Measurements from ENCODE around the gene TRAF3. TPM values are rescaled to one million over a fixed set of nuclear protein-coding genes. Genes with fewer than 3 reads are reported as not detected.
"Not testable (repeated sequence)": the region's sequence is repeated elsewhere in the genome, so short reads cannot be mapped to it uniquely, and the experiment has no call there.

Gene TRAF3
- total RNA-seq, 2 experiments from 2014 or later: 37.4 to 38.9 TPM

DNA sequence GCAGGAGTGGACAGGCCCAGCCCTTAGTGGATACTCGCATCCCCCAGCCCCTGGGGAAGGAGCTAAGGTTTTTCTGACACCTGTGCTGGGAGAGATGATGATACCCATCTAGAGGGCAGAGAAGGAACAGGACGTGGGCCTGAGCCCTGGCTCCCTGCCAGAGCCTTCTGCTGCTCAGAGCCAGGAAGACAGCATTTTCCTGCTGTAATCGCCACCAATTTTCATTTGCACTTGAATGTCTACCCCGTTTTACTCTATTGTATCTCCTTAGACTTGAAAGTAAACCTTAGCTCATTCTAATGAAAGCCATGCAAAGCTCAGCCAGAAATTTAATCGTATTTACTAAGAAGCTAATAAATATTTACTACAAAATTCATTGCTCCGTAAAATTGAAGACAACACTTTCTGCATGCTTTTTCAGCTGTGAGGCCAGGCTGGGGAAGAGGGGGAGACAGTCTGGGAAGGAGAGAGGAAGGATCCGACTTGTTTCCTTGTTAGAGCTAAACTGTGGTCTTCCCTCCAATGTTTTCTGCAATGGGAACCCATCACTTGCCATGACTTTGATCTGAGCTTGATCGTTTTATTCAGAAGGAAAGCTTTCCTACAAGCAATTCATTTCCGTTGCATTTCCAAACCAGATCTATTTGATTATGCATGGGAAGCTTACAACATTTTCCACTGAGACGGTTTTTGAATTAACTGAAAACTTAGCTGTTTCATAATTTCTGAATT is 17.6 kb upstream of the TRAF3 start:
- POLR2A ChIA-PET: no interaction called here

DNA sequence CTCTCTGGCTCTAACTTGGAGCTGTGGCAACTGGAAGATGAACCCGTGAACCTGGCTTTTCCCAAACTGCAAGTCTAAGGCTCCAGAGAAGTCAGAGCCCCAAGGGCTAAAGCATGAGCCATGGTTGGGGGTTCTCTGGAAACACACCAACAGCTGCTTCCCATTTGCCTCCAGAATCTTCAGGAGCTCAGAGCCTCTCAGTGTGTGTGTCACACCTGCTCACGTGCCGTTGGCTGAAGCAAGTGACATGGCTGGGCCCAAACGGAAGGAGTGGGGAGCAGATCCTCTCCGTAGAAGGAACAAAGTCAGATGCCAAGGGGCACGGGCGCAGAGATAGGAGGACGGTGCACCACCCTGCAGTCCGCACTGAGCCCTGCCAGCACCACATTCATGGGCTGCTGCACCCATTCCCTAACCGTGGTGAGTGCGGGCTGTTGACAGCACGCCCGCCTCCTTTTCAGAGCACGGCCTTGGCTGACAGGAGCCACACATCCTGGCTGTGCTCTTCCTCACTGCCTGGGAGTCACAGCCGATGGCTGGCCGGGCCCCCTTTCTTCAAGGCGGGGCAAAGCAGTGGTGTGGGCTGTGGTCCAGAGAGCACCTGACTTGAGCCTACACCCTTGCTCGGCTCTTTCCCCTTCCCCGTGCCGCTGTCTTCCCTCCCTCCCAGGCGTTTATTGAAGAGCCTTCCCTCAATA is 16.6 kb upstream of the TRAF3 start:
- CTCF ChIA-PET: interaction anchor here (1.3 kb wide), 1 partner anchor 14 kb away, joined by 3 read pairs; no protein-coding TSS in a partner anchor
- H3K4me3 Mint-ChIP-seq: no peak overlapping the region
- POLR2A ChIA-PET: no interaction called here
- DNase-seq: no peak
- no peaks in the 10 kb centered on the region for H3K27me3 Mint-ChIP-seq
- no peaks in the 10 kb centered on the region for H3K9me3 Mint-ChIP-seq
- H3K4me1 Mint-ChIP-seq: peaks cover 4% of the 10 kb centered on the region
- H3K27ac Mint-ChIP-seq: no peak overlapping the region
- H3K36me3 Mint-ChIP-seq (ENCODE audit: low read depth): no peaks in the 10 kb centered on the region

More for the DNA sequence above, 17.6 kb upstream of the TRAF3 start:
- no peaks in the 10 kb centered on the region for H3K27me3 Mint-ChIP-seq
- H3K4me3 Mint-ChIP-seq: no peak overlapping the region
- H3K9me3 Mint-ChIP-seq: no peaks in the 10 kb centered on the region
- H3K36me3 Mint-ChIP-seq (ENCODE audit: low read depth): no peaks in the 10 kb centered on the region
- H3K27ac Mint-ChIP-seq: no peak overlapping the region
- CTCF ChIA-PET: interaction anchor here (0.6 to 1.3 kb wide), 3 partner anchors 15 to 1104 kb away, joined by 3 read pairs; no protein-coding TSS in a partner anchor
- no peak for DNase-seq
- peaks cover 4% of the 10 kb centered on the region for H3K4me1 Mint-ChIP-seq

DNA sequence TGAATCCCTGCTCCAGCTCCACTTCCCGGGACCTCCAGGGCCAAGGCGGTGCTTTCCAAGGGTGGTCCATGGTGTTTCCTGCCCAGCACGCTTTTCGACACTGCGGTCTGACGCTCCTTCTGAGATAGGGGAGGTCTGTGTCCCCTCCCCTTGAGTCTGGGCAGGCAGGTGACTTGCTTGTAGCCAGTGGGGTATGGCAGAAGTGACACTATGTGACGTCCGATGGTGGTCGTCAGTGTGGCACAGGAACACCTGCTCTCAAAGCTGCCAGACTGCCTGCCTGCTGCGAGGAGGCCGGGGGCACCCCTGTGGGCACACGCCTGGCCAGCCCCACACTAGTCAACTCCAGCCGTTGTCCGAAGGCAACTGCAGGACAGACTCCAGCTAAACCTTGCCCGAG is 16.0 kb upstream of the TRAF3 start:
- Mint-ChIP-seq H3K4me1 (peaks cover 4% of the 10 kb centered on the region), H3K27ac (no peak overlapping the region), H3K36me3 (ENCODE audit: low read depth) (no peaks in the 10 kb centered on the region), H3K9me3 (no peaks in the 10 kb centered on the region), H3K27me3 (no peaks in the 10 kb centered on the region), H3K4me3 (no peak overlapping the region)
- ChIA-PET CTCF (no interaction called here), POLR2A (no interaction called here)
- DNase-seq: no peak

DNA sequence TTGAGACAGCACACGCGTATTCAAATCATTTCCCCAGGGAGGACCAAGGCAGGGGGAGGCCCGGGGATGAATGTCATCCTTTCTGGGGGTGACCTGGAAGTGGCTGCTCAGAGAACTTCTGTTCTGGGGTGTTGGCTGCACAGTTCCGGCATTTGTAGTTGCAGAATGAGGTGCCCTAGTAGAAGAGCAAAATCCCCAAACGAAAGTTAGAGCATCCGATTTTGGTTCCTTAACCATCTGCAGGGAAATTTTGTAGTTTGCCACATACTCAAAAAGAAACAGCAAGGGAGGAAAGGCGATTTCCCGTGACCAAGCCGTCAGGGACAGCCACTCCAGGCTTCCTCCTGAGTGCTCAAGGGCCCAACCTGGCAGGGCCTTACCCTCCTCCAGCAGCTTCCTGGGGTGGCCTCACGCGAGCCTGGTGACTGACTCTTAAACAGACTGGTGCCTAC is 13.0 kb upstream of the TRAF3 start:
- H3K4me3 Mint-ChIP-seq: no peak overlapping the region
- no peak overlapping the region for H3K27ac Mint-ChIP-seq
- H3K36me3 Mint-ChIP-seq (ENCODE audit: low read depth): no peaks in the 10 kb centered on the region
- H3K4me1 Mint-ChIP-seq: peaks cover 8% of the 10 kb centered on the region
- H3K9me3 Mint-ChIP-seq: no peaks in the 10 kb centered on the region
- DNase-seq: no peak
- ChIA-PET CTCF (no interaction called here), POLR2A (no interaction called here)
- no peaks in the 10 kb centered on the region for H3K27me3 Mint-ChIP-seq

DNA sequence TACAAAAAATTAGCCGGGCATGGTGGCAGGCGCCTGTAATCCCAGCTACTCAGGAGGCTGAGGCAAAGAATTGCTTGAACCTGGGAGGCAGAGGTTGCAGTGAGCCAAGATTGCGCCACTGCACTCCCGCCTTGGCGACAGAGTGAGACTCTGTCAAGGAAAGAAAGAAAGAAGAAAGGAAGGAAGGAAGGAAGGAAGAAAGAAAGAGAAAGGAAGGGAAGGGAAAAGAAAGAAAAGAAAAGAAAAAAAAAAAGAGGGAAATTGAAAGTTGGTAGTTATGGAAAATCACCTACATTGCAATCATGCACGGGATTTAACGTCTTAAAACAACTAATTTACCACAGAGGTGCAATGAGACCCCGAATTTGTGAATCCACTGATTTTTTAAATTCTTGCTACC is 11.5 kb upstream of the TRAF3 start:
- H3K27ac Mint-ChIP-seq; H3K4me3 Mint-ChIP-seq; H3K4me1 Mint-ChIP-seq; DNase-seq; H3K27me3 Mint-ChIP-seq; H3K9me3 Mint-ChIP-seq; H3K36me3 Mint-ChIP-seq (ENCODE audit: low read depth): not testable (repeated sequence)
- POLR2A ChIA-PET: interaction anchor here (0.8 kb wide), 1 partner anchor 13 kb away, joined by 3 read pairs; no protein-coding TSS in a partner anchor
- CTCF ChIA-PET: interaction anchor here (1.0 kb wide), 1 partner anchor 69 kb away, joined by 3 read pairs; no protein-coding TSS in a partner anchor

DNA sequence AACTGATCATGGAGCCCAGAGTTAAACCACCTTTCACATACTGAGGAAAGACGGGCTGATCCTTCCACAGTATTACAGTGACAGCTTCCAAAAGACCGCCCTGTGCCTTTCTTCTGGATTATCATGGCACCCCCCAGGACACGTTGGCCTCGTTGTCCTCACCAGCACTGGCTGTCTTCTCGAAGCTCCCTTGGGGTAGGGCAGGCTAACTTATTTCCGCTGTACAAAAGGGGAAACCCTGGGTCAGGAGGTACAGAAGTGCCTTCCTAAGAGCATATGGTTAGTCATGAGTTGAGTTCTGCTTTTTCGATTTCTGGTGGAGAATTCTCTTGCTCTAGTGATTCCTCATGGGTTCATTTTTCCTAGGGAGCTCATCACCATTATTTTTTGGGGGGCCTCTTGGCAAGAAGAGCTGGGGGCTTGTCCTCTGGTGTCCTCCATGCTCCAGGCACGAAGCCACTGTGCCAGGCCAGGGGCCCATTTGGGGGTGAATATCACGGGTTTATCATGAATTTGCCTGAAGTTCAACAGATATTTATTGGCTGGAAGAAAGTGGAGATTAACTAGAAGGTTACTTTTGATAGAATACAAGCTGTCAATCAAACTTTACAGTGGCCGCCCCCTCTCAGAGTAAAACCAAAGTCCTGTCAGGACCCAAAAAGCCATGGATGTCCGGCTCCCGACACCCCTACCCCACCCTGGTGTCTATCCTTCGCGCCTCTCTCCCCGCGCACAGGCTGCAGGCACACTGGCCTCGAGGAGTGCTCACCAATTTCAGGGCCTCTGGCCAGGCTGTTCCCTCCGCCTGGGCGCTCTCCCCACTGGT is 8.8 kb upstream of the TRAF3 start:
- H3K36me3 Mint-ChIP-seq (ENCODE audit: low read depth): no peaks in the 10 kb centered on the region
- H3K4me1 Mint-ChIP-seq: peaks cover 10% of the 10 kb centered on the region
- H3K27me3 Mint-ChIP-seq: no peaks in the 10 kb centered on the region
- ChIA-PET CTCF (no interaction called here), POLR2A (no interaction called here)
- H3K4me3 Mint-ChIP-seq: no peak overlapping the region
- H3K27ac Mint-ChIP-seq: no peak overlapping the region
- DNase-seq: no peak
- H3K9me3 Mint-ChIP-seq: no peaks in the 10 kb centered on the region

DNA sequence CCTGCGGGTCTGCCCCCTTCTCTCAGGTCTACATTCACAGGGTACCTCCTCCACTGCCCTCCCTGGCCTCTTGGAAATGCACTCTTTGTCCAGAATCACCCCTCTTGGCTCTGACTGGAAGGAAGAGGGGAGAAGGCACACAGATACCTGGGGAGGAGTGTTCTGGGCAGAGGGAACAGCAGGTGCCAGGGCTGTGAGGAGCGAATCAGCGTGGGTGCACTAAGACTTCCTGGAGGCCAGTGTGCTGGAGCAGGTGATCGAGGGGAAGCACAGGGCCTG is 8.3 kb upstream of the TRAF3 start:
- Mint-ChIP-seq H3K27me3 (no peaks in the 10 kb centered on the region), H3K4me3 (no peak overlapping the region), H3K9me3 (no peaks in the 10 kb centered on the region), H3K36me3 (ENCODE audit: low read depth) (no peaks in the 10 kb centered on the region), H3K27ac (no peak overlapping the region), H3K4me1 (peaks cover 10% of the 10 kb centered on the region)
- ChIA-PET POLR2A (no interaction called here), CTCF (no interaction called here)
- no peak for DNase-seq

DNA sequence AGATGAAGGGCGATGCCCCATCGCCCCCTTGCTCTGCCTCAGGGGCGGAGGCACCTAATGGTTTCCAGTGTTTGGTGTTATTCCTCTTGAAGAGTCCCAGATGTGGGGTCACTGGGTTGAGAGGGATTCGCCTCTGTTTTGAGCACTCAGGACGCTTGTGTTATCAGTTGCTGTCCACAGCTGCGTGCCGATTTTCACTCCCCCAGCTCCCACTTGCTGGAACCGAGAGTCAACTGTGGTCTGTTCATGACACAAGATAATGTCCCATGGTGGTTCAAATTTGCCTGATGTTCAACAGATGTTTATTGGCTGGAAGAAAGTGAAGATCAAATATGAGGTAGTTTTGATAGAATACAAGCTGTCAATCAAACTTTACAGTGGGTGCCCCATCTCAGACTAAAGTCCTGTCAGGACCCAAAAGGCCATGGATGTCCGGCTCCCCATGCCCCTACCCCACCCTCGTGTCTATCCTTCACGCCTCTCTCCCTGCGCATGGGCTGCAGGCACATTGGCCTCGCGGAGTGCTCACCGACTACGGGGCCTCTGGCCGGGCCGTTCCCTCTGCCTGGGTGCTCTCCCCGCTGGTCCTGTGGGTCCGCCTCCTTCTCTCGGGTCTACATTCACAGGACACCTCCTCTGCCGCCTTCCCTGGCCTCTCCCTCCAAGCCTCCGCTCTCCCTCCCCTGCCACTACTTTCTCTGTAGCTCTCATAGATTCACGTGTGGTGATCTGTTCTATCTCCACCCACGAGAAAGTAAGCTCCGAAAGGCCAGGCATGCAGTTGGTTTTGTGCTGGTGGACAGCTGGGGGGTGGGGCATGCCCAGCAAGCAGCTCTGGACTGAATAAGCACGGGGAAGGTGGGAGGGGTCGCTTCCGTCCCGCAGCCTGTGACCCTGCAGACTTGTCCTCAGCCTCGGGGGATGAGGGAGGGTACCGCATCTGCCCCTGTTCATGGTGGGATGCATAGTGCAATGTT is 6.8 kb upstream of the TRAF3 start:
- CTCF ChIA-PET: no interaction called here
- H3K9me3 Mint-ChIP-seq: no peaks in the 10 kb centered on the region
- no peaks in the 10 kb centered on the region for H3K36me3 Mint-ChIP-seq (ENCODE audit: low read depth)

DNA sequence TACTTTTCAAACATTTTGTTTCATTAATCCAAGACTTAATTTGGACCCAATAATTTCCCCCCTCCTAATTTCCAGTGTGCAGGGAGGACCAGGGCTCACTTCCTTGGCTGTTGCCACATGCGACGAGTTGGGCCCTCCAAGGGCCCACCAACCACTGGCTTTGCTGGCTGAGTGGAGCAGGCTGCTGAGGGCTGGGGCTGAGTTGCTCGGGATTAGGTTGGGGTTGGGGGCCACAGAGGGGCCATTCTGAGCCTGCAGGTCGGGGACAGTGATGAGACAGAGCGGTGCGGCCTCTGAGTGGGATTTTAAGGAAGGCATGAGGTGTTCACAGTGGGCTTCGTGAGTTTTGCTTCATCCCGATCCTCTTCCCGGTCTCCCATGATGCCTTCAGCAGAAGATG is 6.1 kb upstream of the TRAF3 start:
- CTCF ChIA-PET: no interaction called here

More for the DNA sequence above, 6.8 kb upstream of the TRAF3 start:
- DNase-seq: no peak
- POLR2A ChIA-PET: no interaction called here
- Mint-ChIP-seq H3K4me3 (no peak overlapping the region), H3K27me3 (no peaks in the 10 kb centered on the region), H3K4me1 (peaks cover 14% of the 10 kb centered on the region), H3K27ac (no peak overlapping the region)

DNA sequence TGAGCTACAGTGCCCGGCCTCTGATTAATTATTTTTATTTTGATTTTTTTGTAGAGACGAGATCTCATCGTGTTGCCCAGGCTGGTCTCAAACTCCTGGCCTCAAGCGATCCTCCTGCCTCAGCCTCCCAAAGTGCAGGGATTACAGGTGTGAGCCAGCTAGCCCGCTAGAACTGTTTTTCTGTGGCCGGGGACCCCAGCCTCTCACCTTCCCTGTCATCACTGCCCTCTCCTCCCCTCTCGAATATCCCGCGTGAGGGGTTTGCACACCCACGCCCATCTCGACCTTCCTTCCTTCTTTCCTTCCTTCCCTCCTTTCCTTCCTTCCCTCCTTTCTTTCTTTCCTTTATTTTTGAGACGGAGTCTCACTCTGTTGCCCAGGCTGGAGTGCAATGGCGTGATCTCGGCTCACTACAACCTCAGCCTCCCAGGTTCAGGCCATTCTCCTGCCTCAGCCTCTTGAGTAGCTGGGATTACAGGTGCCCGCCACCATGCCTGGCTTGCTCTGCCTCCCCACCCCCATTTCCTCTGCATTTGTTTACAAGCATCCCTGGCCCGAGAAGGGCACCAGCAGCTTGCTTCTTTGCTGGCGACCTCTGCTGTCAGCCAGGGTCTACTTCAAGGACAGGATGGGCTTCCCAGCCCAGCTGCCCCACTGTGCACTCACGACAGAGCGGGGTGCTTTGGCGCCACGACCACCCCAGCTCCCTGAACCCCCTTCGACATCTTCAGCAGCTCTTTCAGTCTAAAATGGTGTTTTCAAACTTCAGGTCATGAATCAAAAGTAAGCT is 4.3 kb upstream of the TRAF3 start:
- POLR2A ChIA-PET: no interaction called here
- peak overlapping the region; percentile 45 for H3K27ac Mint-ChIP-seq

More for the DNA sequence above, 6.1 kb upstream of the TRAF3 start:
- POLR2A ChIA-PET: no interaction called here
- Mint-ChIP-seq H3K9me3 (no peaks in the 10 kb centered on the region), H3K4me1 (peaks cover 16% of the 10 kb centered on the region), H3K27ac (no peak overlapping the region), H3K36me3 (ENCODE audit: low read depth) (no peaks in the 10 kb centered on the region), H3K27me3 (no peaks in the 10 kb centered on the region), H3K4me3 (no peak overlapping the region)
- no peak for DNase-seq

DNA sequence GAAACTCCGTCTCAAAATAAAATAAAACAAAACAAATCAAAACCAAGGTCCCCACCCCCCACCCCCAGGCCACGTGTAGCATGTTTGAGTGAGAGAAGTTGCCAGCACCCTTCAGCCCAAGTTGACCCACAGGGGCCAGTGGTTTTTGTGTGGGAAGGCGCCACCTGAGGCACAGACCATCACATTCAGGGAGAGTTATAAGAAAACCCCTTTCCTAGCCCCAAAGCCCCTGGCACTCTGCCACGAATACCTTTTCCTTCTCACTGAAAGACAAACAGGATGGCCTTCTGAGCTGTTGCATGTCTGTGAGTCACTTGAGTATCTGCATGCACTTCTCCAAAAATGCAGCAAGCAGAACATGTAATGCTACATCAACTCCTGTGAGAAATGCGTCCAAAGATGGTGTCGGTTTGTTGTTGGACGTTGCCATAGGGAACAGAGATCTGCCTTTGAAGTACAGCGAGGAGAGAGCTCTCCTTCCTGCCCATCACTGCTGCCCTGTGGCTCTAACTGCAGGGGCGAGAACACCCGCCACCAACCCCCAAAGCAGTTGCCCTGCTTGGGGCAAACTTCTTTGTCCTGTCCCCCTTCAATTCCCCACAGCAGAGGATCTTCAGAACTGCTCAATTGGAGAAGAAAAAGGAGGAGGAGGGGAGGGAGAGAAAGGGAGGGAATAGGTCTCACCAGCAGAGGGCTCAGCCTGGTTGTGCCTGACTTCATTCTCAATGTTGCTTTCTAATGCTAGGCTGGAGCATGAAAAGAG is 2.7 kb upstream of the TRAF3 start:
- ChIA-PET CTCF (interaction anchor here (0.6 to 2.4 kb wide), 11 partner anchors 14 to 336 kb away, joined by 3 to 13 read pairs (median 4); no protein-coding TSS in a partner anchor), POLR2A (interaction anchor here (0.6 to 1.6 kb wide), 4 partner anchors 11 to 249 kb away, joined by 3 to 4 read pairs (median 4); no protein-coding TSS in a partner anchor)
- no peaks in the 10 kb centered on the region for H3K9me3 Mint-ChIP-seq
- no peak overlapping the region for H3K4me3 Mint-ChIP-seq
- H3K36me3 Mint-ChIP-seq (ENCODE audit: low read depth): peaks cover 14% of the 10 kb centered on the region
- peak; percentile 66 for DNase-seq
- H3K4me1 Mint-ChIP-seq: peaks cover 26% of the 10 kb centered on the region
- H3K27me3 Mint-ChIP-seq: no peaks in the 10 kb centered on the region
- H3K27ac Mint-ChIP-seq: peak overlapping the region; percentile 66

More for the DNA sequence above, 4.3 kb upstream of the TRAF3 start:
- no peak for DNase-seq
- Mint-ChIP-seq H3K4me3 (no peak overlapping the region), H3K27me3 (no peaks in the 10 kb centered on the region), H3K36me3 (ENCODE audit: low read depth) (peaks cover 2% of the 10 kb centered on the region), H3K4me1 (peaks cover 19% of the 10 kb centered on the region), H3K9me3 (no peaks in the 10 kb centered on the region)
- CTCF ChIA-PET: interaction anchor here (0.9 to 1.6 kb wide), 3 partner anchors 145 to 248 kb away, joined by 3 to 5 read pairs (median 3); no protein-coding TSS in a partner anchor
